K562 (cell line): ENCODE results near the gene RGS14. TPM values are rescaled to one million over a fixed set of nuclear protein-coding genes. Genes with fewer than 3 reads are reported as not detected.
A peak's percentile ranks its signal among the peaks of the same experiment; 100 is the strongest.

ENCODE experiments used
- ELF4 ChIP-seq: fragments of 450-650 bp; formaldehyde crosslinking; IDR thresholded peaks from 2 replicates; pipeline ENCODE4 v1.4.0; 2022; ENCODE audit warnings: missing genetic modification characterization
- FIP1L1 ChIP-seq: fragments of 200-400 bp; formaldehyde crosslinking; IDR thresholded peaks from 2 replicates; pipeline ENCODE4 v1.6.1; 2018; ENCODE audit warnings: mild to moderate bottlenecking, low read depth, low read length; ENCODE audit not compliant: poor library complexity, severe bottlenecking
- ILK ChIP-seq: fragments of 450-650 bp; IDR thresholded peaks from 2 replicates; pipeline ENCODE4 v1.6.1; 2016; ENCODE audit warnings: missing genetic modification characterization, low read depth, mild to moderate bottlenecking, missing compliant biosample characterization, moderate library complexity, borderline replicate concordance
- MGA ChIP-seq: fragments of 450-650 bp; IDR thresholded peaks from 2 replicates; pipeline ENCODE4 v1.6.1; 2016; ENCODE audit warnings: mild to moderate bottlenecking, moderate library complexity
- MXD1 ChIP-seq: fragments of 250-450 bp; sonication (Bioruptor Pico); IDR thresholded peaks from 2 replicates; pipeline ENCODE4 v1.8.0; 2021; ENCODE audit warnings: borderline replicate concordance, mild to moderate bottlenecking, moderate library complexity; ENCODE audit not compliant: poor library complexity, severe bottlenecking
- NCOA6 ChIP-seq: fragments of 450-650 bp; IDR thresholded peaks from 2 replicates; pipeline ENCODE4 v1.6.1; 2017; ENCODE audit warnings: mild to moderate bottlenecking
- SP2 ChIP-seq: IDR thresholded peaks from 2 replicates; pipeline ENCODE4 v1.6.1; 2011; ENCODE audit warnings: mild to moderate bottlenecking, low read depth, low read length, moderate library complexity; ENCODE audit not compliant: poor library complexity, severe bottlenecking; ENCODE audit errors: extremely low read depth
- TRIM24 ChIP-seq, 2 experiments: fragments of 450-650 bp; IDR thresholded peaks; 2 replicates each; pipeline ENCODE4 v1.6.1; 2016
- ZC3H11A ChIP-seq: IDR thresholded peaks from 2 replicates; pipeline ENCODE4 v1.6.1; 2012; ENCODE audit warnings: low read depth, low read length, improper control_type of control experiment
- ZFX ChIP-seq: sonication (generic); formaldehyde crosslinking; IDR thresholded peaks from 2 replicates; pipeline ENCODE4 v1.8.0; 2022; ENCODE audit warnings: mild to moderate bottlenecking, missing genetic modification reagents, moderate library complexity
- ZKSCAN8 ChIP-seq: fragments of 200-800 bp; sonication (Bioruptor generic); IDR thresholded peaks from 2 replicates; pipeline ENCODE4 v1.6.1; 2016; ENCODE audit warnings: missing genetic modification characterization, missing compliant biosample characterization
- ZNF133 ChIP-seq: fragments of 250-450 bp; sonication (Bioruptor Pico); IDR thresholded peaks from 2 replicates; pipeline ENCODE4 v1.4.0; 2020; ENCODE audit warnings: mild to moderate bottlenecking
- ZNF511 ChIP-seq: sonication (generic); formaldehyde crosslinking; IDR thresholded peaks from 2 replicates; pipeline ENCODE4 v1.8.0; 2022; ENCODE audit warnings: mild to moderate bottlenecking, missing genetic modification reagents
- polyA plus RNA-seq, 8 experiments: library from polyadenylated mRNA; depleted of rRNA in 4 of 8; stranded (reverse) in 5 of 8; unstranded in 3 of 8; fragments of >200 nt; fragmentation: Nextera tagmentation in 2 of 8; fragmentation: Illumina TruSeq in 1 of 8; extraction: Ambion mirVana in 2 of 8; extraction: Trizol in 1 of 8; gene quantifications; 2 replicates each; pipeline versions ENCODE4 v1.2.1 to v1.2.3, GENCODE V29; 2011 to 2014; ENCODE audit warnings: inconsistent platforms in 1 of 8, missing spikeins in 1 of 8
- total RNA-seq, 7 experiments: library from RNA; depleted of rRNA in 6 of 7; stranded (reverse); fragments of >200 nt in 6 of 7; fragmentation: Illumina TruSeq in 2 of 7; extraction: Trizol in 2 of 7; gene quantifications; 2 replicates each; pipeline versions ENCODE4 v1.2.1 to v1.2.3, GENCODE V29; 2011 to 2021; ENCODE audit warnings: low replicate concordance in 1 of 7

The RGS14 gene
- total and polyA plus RNA-seq, 9 of the 15 experiments (the other 6 are each of a cell fraction or from before 2014, with no cell fraction given): 0.28 to 75.9 (median 34.5) TPM

- TF ChIP-seq FIP1L1: peak; percentile 15
- no peak for TF ChIP-seq ZC3H11A
- no peak for TF ChIP-seq MXD1 (CRISPR knock-in tag)
- TF ChIP-seq ZNF133 (CRISPR knock-in tag): no peak
- TF ChIP-seq SP2: no peak
- TF ChIP-seq ZKSCAN8 (CRISPR knock-in tag): no peak
- TF ChIP-seq MGA: no peak
- peak; percentile 85 for TF ChIP-seq ELF4 (CRISPR knock-in tag)
- peak in 1 of 2 experiments; percentile 14; a peak in 1 of 4 replicates for TF ChIP-seq TRIM24 (IDR thresholded peaks at IDR 0.05)
- no peak for TF ChIP-seq ZNF511 (CRISPR knock-in tag)
- no peak for TF ChIP-seq NCOA6
- TF ChIP-seq ZFX (CRISPR knock-in tag): peak; percentile 85
- TF ChIP-seq ILK (tag): no peak
Measured at GRCh38 chr5:177366528-177367322, 9.0 kb downstream of the RGS14 start (continued).
